ENCODE results near the gene LDLRAD4. TPM values are rescaled to one million over a fixed set of nuclear protein-coding genes. Genes with fewer than 3 reads are reported as not detected.

Gene LDLRAD4
- total RNA-seq, 1 donor from 2014 or later: 34.1 TPM

DNA sequence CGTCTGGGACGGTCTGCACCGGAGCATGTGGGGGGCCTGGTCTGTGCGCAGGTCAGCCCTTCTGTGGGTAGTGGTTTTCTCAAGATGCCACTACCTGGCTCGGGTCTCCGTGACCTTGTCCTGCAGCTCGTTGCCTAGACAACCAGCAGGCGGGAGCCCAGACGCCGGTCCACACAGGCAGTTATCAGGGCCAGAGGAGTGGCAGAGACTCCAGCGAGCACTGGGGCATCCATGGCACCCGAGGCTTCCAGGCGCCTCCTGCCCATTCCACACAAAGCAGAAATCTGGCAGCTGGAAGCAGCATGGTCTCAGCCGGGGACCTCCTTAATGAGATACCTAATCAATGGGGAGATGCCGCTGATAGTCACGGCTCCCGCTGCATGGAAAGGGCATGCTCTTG, 351.7 kb downstream of the LDLRAD4 start:
- Mint-ChIP-seq H3K4me3 (ENCODE audit: unreplicated experiment) (no peak overlapping the region), H3K36me3 (ENCODE audit: low read depth, unreplicated experiment) (no peaks in the 10 kb centered on the region), H3K27me3 (ENCODE audit: unreplicated experiment) (peaks cover 6% of the 10 kb centered on the region), H3K27ac (ENCODE audit: unreplicated experiment) (no peak overlapping the region), H3K9me3 (ENCODE audit: unreplicated experiment) (no peaks in the 10 kb centered on the region), H3K4me1 (ENCODE audit: unreplicated experiment) (peaks cover 3% of the 10 kb centered on the region)
- DNase-seq (ENCODE audit: low spot score): no peak
- TF ChIP-seq, protein P1, sequence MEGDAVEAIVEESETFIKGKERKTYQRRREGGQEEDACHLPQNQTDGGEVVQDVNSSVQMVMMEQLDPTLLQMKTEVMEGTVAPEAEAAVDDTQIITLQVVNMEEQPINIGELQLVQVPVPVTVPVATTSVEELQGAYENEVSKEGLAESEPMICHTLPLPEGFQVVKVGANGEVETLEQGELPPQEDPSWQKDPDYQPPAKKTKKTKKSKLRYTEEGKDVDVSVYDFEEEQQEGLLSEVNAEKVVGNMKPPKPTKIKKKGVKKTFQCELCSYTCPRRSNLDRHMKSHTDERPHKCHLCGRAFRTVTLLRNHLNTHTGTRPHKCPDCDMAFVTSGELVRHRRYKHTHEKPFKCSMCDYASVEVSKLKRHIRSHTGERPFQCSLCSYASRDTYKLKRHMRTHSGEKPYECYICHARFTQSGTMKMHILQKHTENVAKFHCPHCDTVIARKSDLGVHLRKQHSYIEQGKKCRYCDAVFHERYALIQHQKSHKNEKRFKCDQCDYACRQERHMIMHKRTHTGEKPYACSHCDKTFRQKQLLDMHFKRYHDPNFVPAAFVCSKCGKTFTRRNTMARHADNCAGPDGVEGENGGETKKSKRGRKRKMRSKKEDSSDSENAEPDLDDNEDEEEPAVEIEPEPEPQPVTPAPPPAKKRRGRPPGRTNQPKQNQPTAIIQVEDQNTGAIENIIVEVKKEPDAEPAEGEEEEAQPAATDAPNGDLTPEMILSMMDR (IDR thresholded peaks at IDR 0.05; ENCODE audit: unreplicated experiment): no peak

DNA sequence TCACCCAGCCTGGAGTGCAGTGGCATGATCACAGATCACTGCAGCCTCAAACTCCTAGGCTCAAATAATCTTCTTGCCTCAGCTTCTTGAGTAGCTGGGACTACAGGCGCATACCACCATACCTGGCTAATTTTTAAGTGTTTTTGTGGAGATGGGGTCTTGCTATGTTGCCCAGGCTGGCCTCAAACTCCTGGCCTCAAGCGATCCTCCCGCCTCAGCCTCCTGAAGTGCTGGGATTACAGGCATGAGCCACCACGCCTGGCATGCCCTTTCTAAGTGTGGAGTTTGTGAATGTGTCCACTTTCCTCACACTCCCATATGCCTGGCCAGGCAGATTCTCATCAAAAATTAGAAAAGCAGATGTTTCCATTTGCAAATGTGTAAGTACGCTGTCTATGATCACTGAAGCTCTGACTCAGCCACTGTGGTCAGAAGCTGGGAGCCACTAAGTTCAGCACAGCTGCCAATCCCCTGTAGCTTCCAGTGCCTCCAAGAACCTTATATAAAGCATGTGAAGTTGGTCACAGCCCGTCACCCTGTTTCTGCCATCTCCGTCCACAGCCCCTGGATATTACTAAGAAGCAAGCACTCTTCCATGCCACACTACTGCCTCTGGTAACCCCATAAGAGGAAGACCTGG, 352.4 kb downstream of the LDLRAD4 start:
- no peaks in the 10 kb centered on the region for H3K36me3 Mint-ChIP-seq (ENCODE audit: low read depth, unreplicated experiment)
- DNase-seq (ENCODE audit: low spot score): no peak
- no peaks in the 10 kb centered on the region for H3K9me3 Mint-ChIP-seq (ENCODE audit: unreplicated experiment)
- no peak overlapping the region for H3K27ac Mint-ChIP-seq (ENCODE audit: unreplicated experiment)
- peaks cover 6% of the 10 kb centered on the region for H3K27me3 Mint-ChIP-seq (ENCODE audit: unreplicated experiment)
- TF ChIP-seq, protein P1 (IDR thresholded peaks at IDR 0.05; ENCODE audit: unreplicated experiment): no peak
- H3K4me1 Mint-ChIP-seq (ENCODE audit: unreplicated experiment): peaks cover 3% of the 10 kb centered on the region
- no peak overlapping the region for H3K4me3 Mint-ChIP-seq (ENCODE audit: unreplicated experiment)

DNA sequence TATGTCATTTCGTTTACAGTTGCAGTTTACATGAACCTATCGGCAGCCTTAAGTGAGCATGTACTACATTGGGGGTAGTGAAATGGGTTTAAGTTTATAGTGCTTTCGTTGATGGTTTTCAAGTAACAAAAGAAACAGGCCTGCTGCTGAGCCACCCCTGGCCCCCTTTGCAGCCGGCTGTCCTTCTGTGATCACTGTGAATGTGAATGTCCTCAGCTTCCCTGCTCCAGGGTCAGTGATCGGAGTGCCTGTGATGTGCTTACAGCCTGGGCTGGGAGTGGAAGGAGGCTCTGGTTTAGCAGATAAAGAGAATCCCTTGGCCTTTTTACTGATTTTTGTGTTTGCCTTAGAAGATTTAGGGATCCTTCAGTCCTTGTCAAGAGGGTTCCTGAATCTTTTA, 353.6 kb downstream of the LDLRAD4 start:
- peaks cover 3% of the 10 kb centered on the region for H3K4me1 Mint-ChIP-seq (ENCODE audit: unreplicated experiment)
- H3K27ac Mint-ChIP-seq (ENCODE audit: unreplicated experiment): no peak overlapping the region
- no peaks in the 10 kb centered on the region for H3K36me3 Mint-ChIP-seq (ENCODE audit: low read depth, unreplicated experiment)
- TF ChIP-seq, protein P1 (IDR thresholded peaks at IDR 0.05; ENCODE audit: unreplicated experiment): no peak
- no peak overlapping the region for H3K4me3 Mint-ChIP-seq (ENCODE audit: unreplicated experiment)
- no peaks in the 10 kb centered on the region for H3K9me3 Mint-ChIP-seq (ENCODE audit: unreplicated experiment)
- no peak for DNase-seq (ENCODE audit: low spot score)
- H3K27me3 Mint-ChIP-seq (ENCODE audit: unreplicated experiment): peaks cover 6% of the 10 kb centered on the region

DNA sequence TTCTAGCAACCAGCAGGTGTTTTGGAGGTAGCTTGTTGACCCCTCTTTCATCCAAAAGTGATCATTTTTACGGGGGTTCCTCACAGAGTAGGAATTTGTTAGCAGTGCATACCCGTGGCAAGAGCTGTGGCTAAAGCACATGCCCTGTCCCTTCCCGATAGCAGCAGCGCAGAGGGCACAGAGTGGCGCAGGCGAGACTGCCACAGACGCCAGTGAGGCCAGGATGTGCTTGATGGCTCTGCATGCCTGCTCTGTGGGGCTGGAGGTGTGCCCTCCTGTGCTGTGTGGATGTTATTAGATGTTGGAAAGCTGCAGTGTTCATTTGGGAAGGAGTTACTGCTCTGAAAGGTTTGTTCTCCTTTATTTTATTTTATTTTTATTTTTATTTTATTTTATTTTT, 354.2 kb downstream of the LDLRAD4 start:
- no peak for DNase-seq (ENCODE audit: low spot score)
- Mint-ChIP-seq H3K36me3 (ENCODE audit: low read depth, unreplicated experiment) (no peaks in the 10 kb centered on the region), H3K4me1 (ENCODE audit: unreplicated experiment) (peaks cover 3% of the 10 kb centered on the region), H3K4me3 (ENCODE audit: unreplicated experiment) (no peak overlapping the region), H3K27me3 (ENCODE audit: unreplicated experiment) (peaks cover 9% of the 10 kb centered on the region), H3K27ac (ENCODE audit: unreplicated experiment) (no peak overlapping the region), H3K9me3 (ENCODE audit: unreplicated experiment) (no peaks in the 10 kb centered on the region)
- TF ChIP-seq, protein P1 (IDR thresholded peaks at IDR 0.05; ENCODE audit: unreplicated experiment): no peak

DNA sequence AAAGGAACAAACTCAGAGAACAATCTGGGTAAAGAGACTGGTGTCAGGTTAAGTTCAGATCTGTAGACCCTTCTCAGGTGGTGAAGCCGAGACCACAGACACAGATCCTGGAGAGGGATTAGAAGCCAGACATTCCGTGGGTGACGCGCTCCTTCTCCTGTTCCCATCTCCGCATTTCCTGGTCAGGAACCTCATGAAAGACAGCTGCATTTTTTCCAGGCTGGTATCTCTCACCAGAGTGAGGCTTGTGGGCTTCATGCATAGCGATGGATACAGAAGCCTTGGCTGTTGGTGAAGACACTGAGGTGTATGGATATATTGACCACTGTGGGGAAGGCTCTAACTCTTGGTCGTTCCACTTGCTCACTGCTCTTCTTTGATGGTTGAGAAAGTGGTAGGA, 355.2 kb downstream of the LDLRAD4 start:
- peaks cover 9% of the 10 kb centered on the region for H3K27me3 Mint-ChIP-seq (ENCODE audit: unreplicated experiment)
- H3K36me3 Mint-ChIP-seq (ENCODE audit: low read depth, unreplicated experiment): no peaks in the 10 kb centered on the region
- H3K27ac Mint-ChIP-seq (ENCODE audit: unreplicated experiment): no peak overlapping the region
- TF ChIP-seq, protein P1 (IDR thresholded peaks at IDR 0.05; ENCODE audit: unreplicated experiment): no peak
- no peaks in the 10 kb centered on the region for H3K9me3 Mint-ChIP-seq (ENCODE audit: unreplicated experiment)
- no peak for DNase-seq (ENCODE audit: low spot score)
- H3K4me1 Mint-ChIP-seq (ENCODE audit: unreplicated experiment): peaks cover 3% of the 10 kb centered on the region
- H3K4me3 Mint-ChIP-seq (ENCODE audit: unreplicated experiment): no peak overlapping the region
